Activated gamma-delta T cell treated with anti-CD3 and anti-CD28 coated beads, Interleukin-2, amount 50 U/mL, for 16 hours (primary cell): Measurements from ENCODE around the gene CCL14.
"Not testable (repeated sequence)": the region's sequence is repeated elsewhere in the genome, so short reads cannot be mapped to it uniquely, and the experiment has no call there.

ENCODE experiments used
- DNase-seq: peaks from one replicate; pipeline ENCODE4 v3.0.0-alpha.2; 2020; ENCODE audit warnings: low read depth

The CCL14 gene

GRCh38 chr17:35942588-35943186 is 43.8 kb downstream of the CCL14 start:
- no peak for DNase-seq

GRCh38 chr17:35938492-35938891 is 48.0 kb downstream of the CCL14 start:
- DNase-seq, result not testable (repeated sequence)

GRCh38 chr17:35936063-35936462 is 50.5 kb downstream of the CCL14 start:
- DNase-seq, result no peak

DNA sequence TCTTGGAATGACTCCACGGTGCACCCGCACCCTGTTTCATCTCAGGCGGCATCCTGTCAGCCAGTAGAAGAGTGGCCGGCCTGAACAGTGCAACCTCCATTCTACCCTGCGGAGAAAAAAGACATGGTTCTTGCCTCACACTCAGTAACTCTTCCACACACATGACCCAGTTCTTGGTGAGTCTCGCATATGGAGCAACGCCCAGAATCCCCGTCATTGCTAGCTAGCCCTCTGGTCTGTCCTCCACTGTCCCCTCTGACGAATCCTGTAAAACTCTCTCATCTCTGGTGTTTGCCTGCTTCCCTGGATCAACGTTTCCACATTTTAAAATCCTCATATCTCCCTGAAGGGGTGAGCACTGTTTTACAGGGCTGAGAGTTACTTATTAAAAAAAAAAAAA is 51.8 kb downstream of the CCL14 start:
- DNase-seq, result no peak
